Subcutaneous adipose tissue (tissue), 4 donors: ENCODE results near the gene TMOD3. TPM values are rescaled to one million over a fixed set of nuclear protein-coding genes. Genes with fewer than 3 reads are reported as not detected.

Experiments
- total RNA-seq, 4 donors: library from RNA; depleted of rRNA; stranded (reverse); fragments of >200 nt; gene quantifications; one replicate each; pipeline ENCODE4 v1.1.0, GENCODE V29; 2016
- TF ChIP-seq, protein P1 (sequence below): fragments of 450-650 bp; IDR thresholded peaks from one replicate; pipeline ENCODE4 v1.5.1; 2016; ENCODE audit warnings: low read depth, mild to moderate bottlenecking, control low read depth, antibody characterized with exemption, moderate library complexity

TMOD3 gene
- total RNA-seq, 4 donors from 2014 or later, result 26.7 to 37.3 (median 30.2) TPM

DNA sequence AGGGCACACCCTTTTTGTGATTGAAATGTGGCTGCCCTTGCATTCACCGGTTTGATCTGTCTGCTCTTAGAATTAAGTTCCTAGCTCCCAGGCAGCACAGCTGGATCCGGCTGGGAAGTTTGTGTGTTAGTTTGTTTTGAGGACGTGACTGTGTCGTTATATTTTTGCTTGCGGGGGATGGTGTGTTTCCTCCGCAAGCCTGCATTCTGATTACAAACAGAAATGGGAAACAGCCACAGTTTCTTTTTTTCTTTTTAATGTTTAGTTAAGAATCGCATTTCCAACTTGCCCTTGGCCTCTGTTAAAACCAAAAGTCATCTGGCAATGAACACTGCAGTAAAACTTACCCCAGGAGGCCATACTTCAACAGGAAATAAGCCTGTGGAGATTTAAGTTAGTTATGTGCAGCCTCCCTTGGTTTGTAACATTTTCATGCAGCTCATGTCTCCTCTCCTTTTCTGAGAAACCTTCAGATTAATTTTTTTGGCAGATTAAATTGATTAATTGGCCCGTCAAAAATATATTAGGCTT lies 888 bp downstream of the TMOD3 start:
- TF ChIP-seq, protein P1, sequence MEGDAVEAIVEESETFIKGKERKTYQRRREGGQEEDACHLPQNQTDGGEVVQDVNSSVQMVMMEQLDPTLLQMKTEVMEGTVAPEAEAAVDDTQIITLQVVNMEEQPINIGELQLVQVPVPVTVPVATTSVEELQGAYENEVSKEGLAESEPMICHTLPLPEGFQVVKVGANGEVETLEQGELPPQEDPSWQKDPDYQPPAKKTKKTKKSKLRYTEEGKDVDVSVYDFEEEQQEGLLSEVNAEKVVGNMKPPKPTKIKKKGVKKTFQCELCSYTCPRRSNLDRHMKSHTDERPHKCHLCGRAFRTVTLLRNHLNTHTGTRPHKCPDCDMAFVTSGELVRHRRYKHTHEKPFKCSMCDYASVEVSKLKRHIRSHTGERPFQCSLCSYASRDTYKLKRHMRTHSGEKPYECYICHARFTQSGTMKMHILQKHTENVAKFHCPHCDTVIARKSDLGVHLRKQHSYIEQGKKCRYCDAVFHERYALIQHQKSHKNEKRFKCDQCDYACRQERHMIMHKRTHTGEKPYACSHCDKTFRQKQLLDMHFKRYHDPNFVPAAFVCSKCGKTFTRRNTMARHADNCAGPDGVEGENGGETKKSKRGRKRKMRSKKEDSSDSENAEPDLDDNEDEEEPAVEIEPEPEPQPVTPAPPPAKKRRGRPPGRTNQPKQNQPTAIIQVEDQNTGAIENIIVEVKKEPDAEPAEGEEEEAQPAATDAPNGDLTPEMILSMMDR, result no peak

- TF ChIP-seq, protein P1, result no peak
Observed at GRCh38 chr15:51833772-51834171, 4.3 kb downstream of the TMOD3 start.

- TF ChIP-seq, protein P1, result no peak
Observed at GRCh38 chr15:51837792-51838251, 8.4 kb downstream of the TMOD3 start.

DNA sequence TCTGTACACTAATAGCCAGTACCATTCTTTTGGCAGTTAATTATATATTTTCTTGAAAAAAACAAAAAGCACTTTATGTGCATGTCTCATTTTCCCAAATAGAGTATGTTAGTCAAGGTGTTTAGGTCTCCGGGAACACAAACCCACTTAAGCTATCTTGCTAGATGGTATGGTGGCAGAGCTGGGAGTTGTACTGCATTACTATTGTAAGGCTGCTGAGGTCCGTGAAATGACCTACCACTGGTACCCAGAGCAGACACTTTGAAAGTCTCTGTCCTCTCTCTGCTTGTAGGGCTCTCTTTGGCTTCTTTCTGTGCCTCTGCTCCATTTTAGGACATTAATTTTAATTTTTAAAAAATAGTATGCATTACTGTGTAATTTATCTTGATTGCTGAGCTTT lies 8.8 kb downstream of the TMOD3 start:
- TF ChIP-seq, protein P1, result no peak

GRCh38 chr15:51840692-51841091 lies 11.2 kb downstream of the TMOD3 start:
- TF ChIP-seq, protein P1, result no peak

DNA sequence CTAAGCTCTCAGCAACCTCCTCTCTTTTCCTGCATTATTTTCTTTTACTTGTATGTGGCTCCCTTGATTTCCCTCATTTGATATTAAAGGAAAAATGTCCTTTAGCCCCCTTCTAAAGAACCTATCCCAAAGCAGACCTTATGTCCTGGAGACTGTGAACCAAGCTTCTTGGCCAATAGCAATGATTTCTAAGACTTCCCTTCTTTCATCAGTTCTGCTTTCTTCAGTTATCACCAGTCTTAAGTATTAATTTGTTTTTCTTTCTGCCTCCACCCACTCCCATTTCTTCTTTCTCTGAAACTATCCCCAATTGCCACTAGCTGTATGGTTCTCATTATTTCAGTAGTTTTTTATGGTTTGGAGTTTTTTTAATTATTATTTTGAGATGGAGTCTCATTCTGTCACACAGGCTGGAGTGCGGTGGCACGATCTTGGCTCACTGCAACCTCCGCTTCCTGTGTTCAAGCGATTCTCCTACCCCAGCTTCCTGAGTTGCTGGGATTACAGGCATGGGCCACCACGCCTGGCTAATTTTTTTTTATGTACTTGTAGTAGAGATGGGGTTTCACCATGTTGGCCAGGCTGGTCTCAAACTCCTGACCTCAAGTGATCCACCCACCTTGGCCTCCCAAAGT lies 12.1 kb downstream of the TMOD3 start:
- TF ChIP-seq, protein P1, result no peak

GRCh38 chr15:51842265-51842664 lies 12.8 kb downstream of the TMOD3 start:
- TF ChIP-seq, protein P1, result no peak
